HUES64 (cell line): ENCODE measurements around the gene SH3PXD2A.

Experiments
- H3K27ac ChIP-seq: 2 replicates; pipeline ENCODE4 v1.7.0; 2013; ENCODE audit warnings: low read depth, low read length, inconsistent platforms
- H3K27me3 ChIP-seq: 2 replicates; pipeline ENCODE4 v1.6.1; 2013; ENCODE audit warnings: mild to moderate bottlenecking, low read length; ENCODE audit not compliant: insufficient read depth
- H3K36me3 ChIP-seq: 2 replicates; pipeline ENCODE4 v1.6.1; 2013; ENCODE audit warnings: mild to moderate bottlenecking, low read length; ENCODE audit not compliant: insufficient read depth
- H3K4me1 ChIP-seq: 2 replicates; pipeline ENCODE4 v1.6.1; 2013; ENCODE audit warnings: mild to moderate bottlenecking, low read length, moderate library complexity; ENCODE audit not compliant: insufficient read depth
- H3K4me3 ChIP-seq: 2 replicates; pipeline ENCODE4 v1.5.1; 2013; ENCODE audit warnings: mild to moderate bottlenecking, low read length, moderate library complexity
- H3K9ac ChIP-seq: 2 replicates; pipeline ENCODE4 v1.6.1; 2013; ENCODE audit warnings: mild to moderate bottlenecking, low read depth, low read length
- H3K9me3 ChIP-seq: 2 replicates; pipeline ENCODE4 v1.6.1; 2013; ENCODE audit warnings: low read depth, low read length; ENCODE audit not compliant: insufficient read depth
- WGBS: fragments of 150-250, 120-280 bp; methylation state at CpG from one replicate; pipeline ENCODE4 v1.1.7; 2013; ENCODE audit warnings: missing lambda C conversion rate; 5-methylcytosine and 5-hydroxymethylcytosine counted together

The SH3PXD2A gene

DNA sequence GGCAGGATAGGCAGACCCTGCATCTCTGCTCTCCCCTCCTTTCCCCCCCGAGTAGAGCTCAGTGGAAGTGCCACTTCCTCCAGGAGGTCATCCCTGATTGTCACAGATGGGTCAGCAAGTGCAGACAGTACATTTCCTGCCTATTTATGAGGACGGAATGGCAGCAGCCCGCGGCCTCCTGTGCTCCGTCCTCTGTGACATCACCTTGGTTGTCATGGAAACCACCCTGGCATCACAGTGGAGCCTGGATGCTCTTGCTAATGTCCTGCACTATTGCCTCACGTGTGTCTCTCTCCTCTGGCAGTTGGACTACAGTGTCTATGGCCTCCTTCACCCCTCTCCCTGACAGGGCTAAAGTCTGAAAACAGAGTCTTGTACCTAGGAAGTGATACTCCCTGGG lies 148.6 kb downstream of the SH3PXD2A start:
- no peaks in the 10 kb centered on the region for H3K27me3 ChIP-seq
- no peaks in the 10 kb centered on the region for H3K9me3 ChIP-seq
- no peak overlapping the region for H3K27ac ChIP-seq
- 83% methylated on average over 6 of the region's 6 CpGs for WGBS
- H3K36me3 ChIP-seq = no peaks in the 10 kb centered on the region
- no peak overlapping the region for H3K9ac ChIP-seq
- no peaks in the 10 kb centered on the region for H3K4me1 ChIP-seq
- no peak overlapping the region for H3K4me3 ChIP-seq

DNA sequence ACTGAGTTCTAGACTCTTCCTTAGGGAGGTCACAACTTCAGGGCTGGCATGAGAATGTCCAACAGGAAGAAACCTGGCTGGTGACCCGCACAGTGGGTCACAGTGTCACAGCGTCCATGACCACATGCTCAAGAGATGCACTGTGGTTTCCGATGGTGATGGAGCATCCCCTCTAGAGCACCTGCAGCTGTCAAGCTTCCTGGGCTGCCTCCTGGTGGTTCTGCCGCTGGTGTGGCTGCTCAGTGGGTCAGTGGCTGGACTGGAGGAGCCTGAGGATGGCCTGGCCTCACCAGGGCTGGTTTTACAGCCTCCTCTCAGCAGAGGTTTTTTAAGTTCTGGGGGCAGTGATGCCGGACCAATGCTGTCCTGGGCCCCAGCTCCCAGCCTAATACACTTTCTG lies 149.3 kb downstream of the SH3PXD2A start:
- Histone ChIP-seq H3K27ac (no peak overlapping the region), H3K36me3 (no peaks in the 10 kb centered on the region), H3K9me3 (no peaks in the 10 kb centered on the region), H3K4me1 (no peaks in the 10 kb centered on the region), H3K9ac (no peak overlapping the region), H3K4me3 (no peak overlapping the region), H3K27me3 (no peaks in the 10 kb centered on the region)
- WGBS = 91% methylated on average over 5 of the region's 5 CpGs

DNA sequence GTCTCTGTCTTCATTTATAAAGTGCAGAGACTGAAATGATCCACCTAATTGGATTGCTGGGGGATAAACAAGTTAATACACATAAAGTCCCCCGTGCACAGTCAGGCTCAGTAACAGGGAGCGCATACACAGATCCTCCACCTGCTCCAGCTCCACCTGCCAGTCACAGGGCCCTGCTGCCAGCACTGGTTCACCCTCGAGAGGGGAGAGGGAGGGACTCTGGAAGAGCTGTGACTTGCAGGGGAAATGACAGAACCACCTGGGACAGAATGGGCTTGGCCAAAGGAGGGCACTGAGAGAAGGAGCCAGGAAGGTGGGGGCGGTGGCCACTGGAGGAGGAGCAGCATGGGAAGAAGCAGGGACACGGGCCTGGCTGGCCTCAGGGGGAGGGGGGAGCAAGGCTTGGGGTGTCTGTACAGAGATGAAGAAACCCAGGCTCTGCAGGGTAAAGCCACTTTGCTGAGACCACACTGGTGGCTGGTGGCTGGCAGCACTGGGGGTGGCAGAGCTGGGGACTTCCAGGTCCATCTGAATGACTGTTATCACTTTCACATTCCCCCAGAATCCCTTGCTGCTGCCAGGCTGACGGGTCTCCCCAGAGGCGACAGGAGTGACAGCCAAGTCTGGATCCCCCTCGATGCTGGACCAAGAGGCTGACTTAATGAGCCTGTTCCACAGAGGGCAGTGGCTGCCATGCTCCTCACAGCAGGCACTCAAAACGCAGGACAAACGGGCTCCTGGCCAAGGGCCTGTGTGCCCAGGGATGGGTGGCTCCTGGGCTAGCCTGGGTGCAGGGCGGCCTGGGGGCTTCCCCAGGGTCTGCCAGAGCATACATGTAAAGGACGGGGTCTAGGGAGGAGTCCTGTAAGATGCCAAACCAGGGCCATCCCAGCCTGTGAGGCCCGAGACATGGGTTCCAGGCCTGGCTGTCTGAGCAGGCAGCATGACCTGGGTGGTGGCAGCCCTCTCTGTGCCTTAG lies 151.1 kb downstream of the SH3PXD2A start:
- no peak overlapping the region for H3K27ac ChIP-seq
- H3K4me3 ChIP-seq = no peak overlapping the region
- no peaks in the 10 kb centered on the region for H3K36me3 ChIP-seq
- H3K9me3 ChIP-seq = no peaks in the 10 kb centered on the region
- no peaks in the 10 kb centered on the region for H3K4me1 ChIP-seq
- H3K27me3 ChIP-seq = no peaks in the 10 kb centered on the region
- no peak overlapping the region for H3K9ac ChIP-seq
- WGBS = 82% methylated on average over 13 of the region's 13 CpGs

DNA sequence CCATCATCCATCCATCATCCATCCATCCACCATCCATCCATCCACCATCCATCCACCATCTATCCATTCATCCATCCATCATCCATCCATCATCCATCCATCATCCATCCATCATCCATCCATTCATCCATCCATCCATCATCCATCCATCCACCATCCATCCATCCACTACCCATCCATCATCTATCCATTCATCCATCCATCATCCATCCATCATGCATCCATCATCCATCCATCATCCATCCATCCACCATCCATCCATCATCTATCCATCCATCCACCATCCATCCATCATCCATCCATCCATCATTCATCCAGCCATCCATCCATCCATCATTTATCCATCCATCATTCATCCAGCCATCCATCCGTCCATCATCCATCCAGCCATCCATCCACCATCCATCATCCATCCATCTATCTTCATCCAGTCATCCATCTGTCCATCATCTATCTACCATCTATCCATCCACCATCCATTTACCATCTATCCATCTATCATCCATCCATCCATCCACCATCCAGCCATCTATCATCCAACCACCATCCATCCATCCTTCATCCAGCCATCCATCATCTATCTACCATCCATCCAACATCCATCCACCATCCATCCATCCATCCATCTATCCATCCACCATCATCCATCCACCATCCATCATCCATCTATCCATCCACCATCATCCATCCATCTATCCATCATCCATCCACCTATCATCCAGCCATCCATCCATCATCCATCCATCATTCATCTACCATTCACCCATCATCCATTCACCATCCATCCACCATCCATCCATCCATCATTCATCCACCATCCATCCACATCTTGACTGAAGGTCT lies 153.8 kb downstream of the SH3PXD2A start:
- Histone ChIP-seq H3K9me3 (no peaks in the 10 kb centered on the region), H3K36me3 (no peaks in the 10 kb centered on the region), H3K27ac (no peak overlapping the region), H3K4me1 (peaks cover 6% of the 10 kb centered on the region; the same call in 1 of the 2 replicates), H3K9ac (no peak overlapping the region), H3K4me3 (no peak overlapping the region), H3K27me3 (no peaks in the 10 kb centered on the region)
- WGBS = 93% methylated on average over 1 of the region's 1 CpG

DNA sequence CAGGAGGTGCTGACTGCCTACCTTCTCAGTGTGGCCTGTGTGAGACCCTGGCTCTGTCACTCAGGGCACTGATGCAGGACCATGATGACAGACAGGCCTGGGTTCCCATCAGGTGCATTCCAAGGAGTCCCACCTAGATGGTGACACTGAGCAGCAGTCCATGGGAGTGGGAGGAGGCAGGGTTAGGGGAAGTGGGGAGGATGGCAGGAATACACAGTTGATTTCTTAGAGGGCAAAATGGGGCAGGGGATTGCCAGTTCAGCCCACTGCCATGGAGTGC lies 155.0 kb downstream of the SH3PXD2A start:
- H3K4me3 ChIP-seq = no peak overlapping the region
- H3K27ac ChIP-seq = no peak overlapping the region

DNA sequence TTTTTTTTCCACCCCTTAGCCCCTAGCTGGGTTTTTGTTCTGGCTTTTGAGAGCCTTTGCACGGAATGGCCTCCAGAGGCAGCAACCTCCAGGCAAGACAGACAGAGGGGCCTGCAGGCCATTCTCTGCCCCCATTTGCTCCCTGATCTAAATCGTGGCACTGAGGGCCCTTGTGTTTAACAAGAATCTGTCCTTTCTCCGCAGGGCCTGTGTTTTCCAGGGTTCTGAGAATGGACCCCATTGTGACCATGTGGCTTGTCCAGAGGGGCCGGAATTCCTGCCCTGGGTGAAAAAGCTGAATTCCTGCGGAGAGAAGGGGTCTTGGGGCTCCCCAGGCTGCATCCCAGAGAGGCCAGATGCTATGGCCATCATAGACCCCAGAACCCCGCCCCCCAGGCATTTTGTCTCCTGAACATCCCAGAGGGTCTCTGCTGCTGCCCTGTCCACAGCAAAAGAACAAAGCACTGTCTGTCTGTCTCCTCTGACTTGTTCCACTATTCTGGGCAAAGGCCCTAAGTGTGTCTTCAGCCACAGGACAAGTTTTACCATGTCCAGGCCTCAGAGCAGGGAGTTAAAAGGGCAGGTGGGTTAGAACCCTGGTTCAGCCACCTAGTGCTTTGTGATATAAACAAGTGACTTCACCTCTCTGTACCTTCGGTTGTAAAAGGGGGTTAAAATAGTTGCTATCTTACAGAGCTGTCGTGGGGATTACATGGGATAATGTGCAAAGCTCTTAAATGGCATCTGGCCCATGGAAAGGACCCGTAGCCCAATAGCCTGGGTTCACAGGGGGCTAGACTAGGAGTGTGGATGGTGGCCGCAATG lies 155.6 kb downstream of the SH3PXD2A start:
- no peaks in the 10 kb centered on the region for H3K9me3 ChIP-seq
- WGBS = 82% methylated on average over 10 of the region's 10 CpGs
- no peak overlapping the region for H3K27ac ChIP-seq
- H3K36me3 ChIP-seq = no peaks in the 10 kb centered on the region
- no peak overlapping the region for H3K9ac ChIP-seq
- H3K27me3 ChIP-seq = peaks cover 7% of the 10 kb centered on the region
- H3K4me3 ChIP-seq = no peak overlapping the region
- H3K4me1 ChIP-seq = peaks cover 10% of the 10 kb centered on the region; the same call in 1 of the 2 replicates

More for the DNA sequence above, 155.0 kb downstream of the SH3PXD2A start:
- Histone ChIP-seq H3K9ac (no peak overlapping the region), H3K4me1 (peaks cover 10% of the 10 kb centered on the region; the same call in 1 of the 2 replicates), H3K9me3 (no peaks in the 10 kb centered on the region), H3K27me3 (peaks cover 1% of the 10 kb centered on the region; the same call in 1 of the 2 replicates), H3K36me3 (no peaks in the 10 kb centered on the region)

DNA sequence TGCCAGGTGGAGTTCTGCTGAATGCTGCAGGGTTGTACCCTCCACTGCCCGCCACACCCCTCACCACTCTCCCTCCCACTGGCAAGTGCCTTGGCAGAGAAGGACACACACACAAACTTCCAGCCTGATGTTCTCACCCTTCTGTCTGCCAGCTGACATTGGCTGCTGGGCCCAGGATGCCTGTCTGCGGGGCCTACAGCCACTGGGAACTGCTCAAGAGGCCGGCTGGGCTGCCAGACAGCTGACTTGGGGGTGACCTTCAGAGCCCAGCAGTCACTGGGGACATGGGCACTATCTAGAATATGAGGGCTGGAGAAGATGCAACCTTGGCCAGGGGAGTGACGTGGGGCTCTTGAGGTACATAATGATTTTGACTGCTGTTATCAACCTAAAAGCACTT lies 157.1 kb downstream of the SH3PXD2A start:
- H3K9ac ChIP-seq = no peak overlapping the region
- whole genome bisulfite sequencing = 85% methylated on average over 4 of the region's 4 CpGs
- H3K27me3 ChIP-seq = peaks cover 22% of the 10 kb centered on the region
- no peak overlapping the region for H3K4me3 ChIP-seq
- H3K36me3 ChIP-seq = no peaks in the 10 kb centered on the region
- H3K4me1 ChIP-seq = peaks cover 10% of the 10 kb centered on the region; the same call in 1 of the 2 replicates
- no peaks in the 10 kb centered on the region for H3K9me3 ChIP-seq
- no peak overlapping the region for H3K27ac ChIP-seq

DNA sequence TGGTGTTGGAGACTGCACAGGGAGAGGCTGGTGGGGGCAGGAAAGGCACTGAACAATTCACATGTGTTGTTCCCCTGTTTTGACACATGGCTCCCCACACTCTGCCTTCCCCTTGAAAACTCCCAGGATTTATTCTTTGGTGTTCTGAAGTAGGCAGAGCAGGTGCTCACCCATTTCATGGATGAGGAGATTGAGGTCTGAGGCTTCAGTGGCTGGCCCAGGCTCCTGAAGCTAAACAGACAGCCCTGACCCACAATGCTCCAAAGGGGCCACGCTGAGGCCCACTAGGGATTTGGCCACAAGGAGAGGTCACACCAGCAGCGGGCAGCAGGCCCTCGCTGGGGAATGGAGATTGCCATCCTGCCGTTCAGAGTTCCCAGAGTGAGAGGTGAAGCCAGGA lies 157.6 kb downstream of the SH3PXD2A start:
- WGBS = 93% methylated on average over 4 of the region's 4 CpGs
- no peak overlapping the region for H3K9ac ChIP-seq
- peaks cover 10% of the 10 kb centered on the region; the same call in 1 of the 2 replicates for H3K4me1 ChIP-seq
- H3K4me3 ChIP-seq = no peak overlapping the region
- no peaks in the 10 kb centered on the region for H3K9me3 ChIP-seq
- peaks cover 25% of the 10 kb centered on the region for H3K27me3 ChIP-seq
- no peak overlapping the region for H3K27ac ChIP-seq
- H3K36me3 ChIP-seq = no peaks in the 10 kb centered on the region

DNA sequence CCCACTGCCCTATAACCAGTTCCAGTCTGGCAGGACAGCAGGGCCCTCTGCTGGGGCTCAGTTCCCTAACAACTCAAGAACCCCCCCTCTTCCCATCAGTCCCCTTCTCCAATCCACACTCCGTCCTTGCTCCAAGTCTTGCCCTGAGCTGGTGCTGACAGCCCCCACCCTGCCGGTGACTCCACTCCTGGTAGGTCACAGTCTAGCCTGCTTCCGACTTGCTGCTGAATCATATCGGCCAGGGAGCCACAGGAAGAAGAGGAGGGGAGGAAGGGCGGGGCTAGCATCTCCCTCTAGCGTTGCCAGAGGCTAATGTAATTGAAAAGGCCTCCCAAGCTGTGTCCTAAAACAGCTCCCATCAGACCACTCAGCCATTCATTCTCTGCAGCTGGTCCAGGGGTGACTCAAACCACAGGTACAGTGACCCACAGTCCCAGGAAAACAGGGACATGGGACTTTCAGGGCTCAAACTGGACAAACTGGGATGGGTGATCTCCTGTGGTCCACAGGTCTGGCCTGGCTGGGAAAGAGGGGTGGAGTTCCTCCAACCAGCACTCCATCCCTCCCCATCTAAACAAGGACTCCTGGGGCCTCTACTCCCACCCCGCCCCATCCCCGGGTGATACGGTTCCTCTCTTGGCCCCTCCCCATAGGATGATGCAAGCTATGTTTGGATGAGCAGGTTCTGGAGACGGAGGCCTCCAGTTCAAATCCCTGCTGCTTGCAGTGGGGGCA lies 158.8 kb downstream of the SH3PXD2A start:
- Histone ChIP-seq H3K9me3 (no peaks in the 10 kb centered on the region), H3K27me3 (peaks cover 36% of the 10 kb centered on the region), H3K4me1 (peaks cover 10% of the 10 kb centered on the region; the same call in 1 of the 2 replicates), H3K36me3 (no peaks in the 10 kb centered on the region), H3K9ac (no peak overlapping the region), H3K4me3 (no peak overlapping the region), H3K27ac (0 out of 2 replicates have a peak overlapping the region, but pooled peaks have one; percentile 10)
- WGBS = 18% methylated on average over 10 of the region's 10 CpGs

DNA sequence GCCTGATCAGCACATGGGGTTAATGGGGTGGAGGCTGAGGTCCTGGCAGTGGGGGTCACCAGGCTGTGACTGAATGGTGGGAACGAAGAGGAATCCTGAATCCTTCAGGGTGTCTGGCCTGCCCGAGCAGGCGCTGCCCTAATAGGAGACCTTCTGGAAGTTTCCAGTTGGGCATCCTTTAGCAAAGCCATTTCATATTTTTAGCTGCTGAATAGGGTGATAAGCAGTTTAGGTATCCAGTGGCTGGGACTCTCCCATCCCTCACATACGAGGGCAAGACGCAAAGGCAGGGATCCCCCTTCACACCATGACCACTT lies 159.3 kb downstream of the SH3PXD2A start:
- Histone ChIP-seq H3K4me1 (peaks cover 10% of the 10 kb centered on the region; the same call in 1 of the 2 replicates), H3K4me3 (no peak overlapping the region), H3K27ac (no peak overlapping the region), H3K9ac (no peak overlapping the region), H3K9me3 (no peaks in the 10 kb centered on the region), H3K27me3 (peaks cover 41% of the 10 kb centered on the region), H3K36me3 (no peaks in the 10 kb centered on the region)
- 81% methylated on average over 5 of the region's 5 CpGs for WGBS
